Measurements from ENCODE around the gene C19orf18. TPM values are rescaled to one million over a fixed set of nuclear protein-coding genes. Genes with fewer than 3 reads are reported as not detected.

The C19orf18 gene
- total RNA-seq, 2 donors from 2014 or later: 0.27 to 0.86 TPM

- intact Hi-C loops (cut with DNase I): no loop called here
- no peak for DNase-seq
- Histone ChIP-seq H3K27ac (no peak overlapping the region), H3K27me3 (no peaks in the 10 kb centered on the region), H3K36me3 (no peaks in the 10 kb centered on the region), H3K9ac (ENCODE audit: low read depth in 2 of 2, low read length in 2 of 2) (no peak overlapping the region), H3K9me3 (no peaks in the 10 kb centered on the region), H3K4me3 (no peak overlapping the region), H3K4me1 (no peaks in the 10 kb centered on the region)
- no peak for TF ChIP-seq CTCF (IDR thresholded peaks at IDR 0.05)
These were observed 9.6 kb downstream of the C19orf18 start for GRCh38 chr19:57964761-57965160.

- no peak overlapping the region for H3K27ac ChIP-seq
- no peak for TF ChIP-seq CTCF (IDR thresholded peaks at IDR 0.05)
- no peak overlapping the region for H3K4me3 ChIP-seq
- no peak for DNase-seq
- no peaks in the 10 kb centered on the region for H3K9me3 ChIP-seq
- no peaks in the 10 kb centered on the region for H3K36me3 ChIP-seq
- no peaks in the 10 kb centered on the region for H3K27me3 ChIP-seq
- no peaks in the 10 kb centered on the region for H3K4me1 ChIP-seq
- intact Hi-C loops (cut with DNase I): no loop called here
- H3K9ac ChIP-seq (ENCODE audit: low read depth in 2 of 2, low read length in 2 of 2): no peak overlapping the region
These were observed 12.5 kb downstream of the C19orf18 start for GRCh38 chr19:57961785-57962184.

- H3K9ac ChIP-seq (ENCODE audit: low read depth in 2 of 2, low read length in 2 of 2): no peak overlapping the region
- no peak overlapping the region for H3K27ac ChIP-seq
- no peak for TF ChIP-seq CTCF (IDR thresholded peaks at IDR 0.05)
- no peaks in the 10 kb centered on the region for H3K27me3 ChIP-seq
- no peaks in the 10 kb centered on the region for H3K9me3 ChIP-seq
- DNase-seq: no peak
- H3K4me3 ChIP-seq: no peak overlapping the region
- no peaks in the 10 kb centered on the region for H3K4me1 ChIP-seq
- H3K36me3 ChIP-seq: no peaks in the 10 kb centered on the region
- intact Hi-C loops (cut with DNase I): no loop called here
These were observed 19.3 kb downstream of the C19orf18 start for GRCh38 chr19:57954996-57955395.

GRCh38 chr19:57949702-57950101, 24.6 kb downstream of the C19orf18 start:
- Histone ChIP-seq H3K4me3 (no peak overlapping the region), H3K27ac (no peak overlapping the region), H3K9me3 (no peaks in the 10 kb centered on the region), H3K4me1 (no peaks in the 10 kb centered on the region), H3K9ac (ENCODE audit: low read depth in 2 of 2, low read length in 2 of 2) (no peak overlapping the region), H3K36me3 (no peaks in the 10 kb centered on the region), H3K27me3 (no peaks in the 10 kb centered on the region)
- intact Hi-C loops (cut with DNase I): no loop called here
- no peak for DNase-seq
- no peak for TF ChIP-seq CTCF (IDR thresholded peaks at IDR 0.05)

GRCh38 chr19:57949296-57949695, 25.0 kb downstream of the C19orf18 start:
- Histone ChIP-seq H3K27me3 (no peaks in the 10 kb centered on the region), H3K4me1 (no peaks in the 10 kb centered on the region), H3K27ac (no peak overlapping the region), H3K9ac (ENCODE audit: low read depth in 2 of 2, low read length in 2 of 2) (no peak overlapping the region), H3K36me3 (no peaks in the 10 kb centered on the region), H3K4me3 (no peak overlapping the region), H3K9me3 (no peaks in the 10 kb centered on the region)
- intact Hi-C loops (cut with DNase I): no loop called here
- no peak for TF ChIP-seq CTCF (IDR thresholded peaks at IDR 0.05)
- DNase-seq: no peak

All from colonic mucosa (tissue), 4 donors.